Bronchial epithelial cell (primary cell): ENCODE results near the gene LOXL3. TPM values are rescaled to one million over a fixed set of nuclear protein-coding genes. Genes with fewer than 3 reads are reported as not detected.

Experiments
- DNase-seq: peaks from one replicate; pipeline ENCODE4 v3.0.0-alpha.2; 2010; ENCODE audit warnings: low read depth
- FAIRE-seq: peaks from 2 replicates; lab custom pipeline; 2011; peaks lifted over from hg19 to GRCh38; lab: Jason Lieb, UNC
- H3K27me3 ChIP-seq: 2 replicates; pipeline ENCODE4 v1.5.1; 2011; ENCODE audit warnings: low read length; ENCODE audit not compliant: control insufficient read depth, insufficient read depth
- H3K36me3 ChIP-seq: 2 replicates; pipeline ENCODE4 v1.5.1; 2011; ENCODE audit warnings: low read length; ENCODE audit not compliant: control insufficient read depth, insufficient read depth
- H3K4me3 ChIP-seq: 2 replicates; pipeline ENCODE4 v1.5.1; 2011; ENCODE audit warnings: mild to moderate bottlenecking, low read depth, low read length, control low read depth
- total RNA-seq: library from RNA; depleted of rRNA; stranded (reverse); fragments of >200 nt; gene quantifications from 2 replicates; pipeline ENCODE4 v1.2.1, GENCODE V29; 2014
- TF ChIP-seq, protein P1 (sequence below): IDR thresholded peaks from 2 replicates; pipeline ENCODE4 v1.5.1; 2011; ENCODE audit warnings: mild to moderate bottlenecking, moderate library complexity, low read length, control low read depth, inconsistent platforms; ENCODE audit not compliant: insufficient read depth, severe bottlenecking

LOXL3 gene
- total RNA-seq, 1 donor from 2014 or later: 0.53 TPM

DNA sequence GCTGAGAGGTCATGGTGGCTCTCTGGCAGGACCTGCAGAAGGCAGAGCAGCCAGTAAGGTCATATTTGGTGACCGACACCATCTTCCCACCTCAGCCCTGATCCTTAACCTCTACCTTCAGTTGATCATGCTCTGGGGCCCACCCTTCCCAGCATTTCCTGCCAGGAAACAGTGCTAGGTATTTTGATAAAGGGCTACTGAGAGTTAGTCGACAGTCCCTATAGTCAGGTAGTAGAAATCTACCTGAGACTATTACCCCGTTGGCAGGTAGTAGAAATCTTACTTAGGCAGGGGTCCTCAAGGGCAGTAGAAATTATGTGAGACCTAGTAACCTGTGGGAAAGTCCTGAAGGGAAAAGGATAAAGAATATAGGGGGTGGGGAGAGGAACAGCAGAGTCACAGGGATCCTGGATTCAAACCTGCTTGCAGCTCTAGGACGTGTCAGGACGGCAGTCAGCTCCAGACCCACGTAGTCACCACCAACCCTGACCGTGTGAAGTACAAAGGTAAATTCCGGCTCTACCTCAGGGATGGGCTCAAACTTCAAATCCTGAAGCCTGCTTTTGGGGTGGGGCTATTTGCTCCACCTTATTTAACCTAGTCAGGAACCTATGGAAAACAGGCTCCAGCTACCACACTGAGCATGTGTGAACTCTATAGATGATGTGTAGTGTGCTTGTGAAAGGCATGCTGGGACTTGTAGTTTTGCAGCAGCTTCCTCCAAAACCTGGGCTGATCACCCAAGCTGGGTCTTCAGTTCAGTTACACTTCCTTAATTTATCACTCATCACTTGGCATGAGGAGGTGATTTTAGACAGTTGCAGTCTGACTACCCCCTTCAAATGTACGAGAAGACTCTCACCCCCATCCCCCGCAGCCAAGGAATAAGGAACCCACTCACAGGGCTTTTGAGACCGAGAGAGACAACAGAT is 27.8 kb downstream of the LOXL3 start, which contains the start of gene DQX1:
TSS of gene DQX1 (minus strand) at position 515 of the 932 bp plus-strand sequence. CDS start at position 13, 502 bp downstream.
- Histone ChIP-seq H3K4me3 (peak within 1 kb of the TSS; percentile 28), H3K36me3 (peaks cover 9% of the 10 kb centered on the region), H3K27me3 (no peaks in the 10 kb centered on the region)
- FAIRE-seq (no peak), DNase-seq (peak; percentile 100)
- TF ChIP-seq, protein P1, sequence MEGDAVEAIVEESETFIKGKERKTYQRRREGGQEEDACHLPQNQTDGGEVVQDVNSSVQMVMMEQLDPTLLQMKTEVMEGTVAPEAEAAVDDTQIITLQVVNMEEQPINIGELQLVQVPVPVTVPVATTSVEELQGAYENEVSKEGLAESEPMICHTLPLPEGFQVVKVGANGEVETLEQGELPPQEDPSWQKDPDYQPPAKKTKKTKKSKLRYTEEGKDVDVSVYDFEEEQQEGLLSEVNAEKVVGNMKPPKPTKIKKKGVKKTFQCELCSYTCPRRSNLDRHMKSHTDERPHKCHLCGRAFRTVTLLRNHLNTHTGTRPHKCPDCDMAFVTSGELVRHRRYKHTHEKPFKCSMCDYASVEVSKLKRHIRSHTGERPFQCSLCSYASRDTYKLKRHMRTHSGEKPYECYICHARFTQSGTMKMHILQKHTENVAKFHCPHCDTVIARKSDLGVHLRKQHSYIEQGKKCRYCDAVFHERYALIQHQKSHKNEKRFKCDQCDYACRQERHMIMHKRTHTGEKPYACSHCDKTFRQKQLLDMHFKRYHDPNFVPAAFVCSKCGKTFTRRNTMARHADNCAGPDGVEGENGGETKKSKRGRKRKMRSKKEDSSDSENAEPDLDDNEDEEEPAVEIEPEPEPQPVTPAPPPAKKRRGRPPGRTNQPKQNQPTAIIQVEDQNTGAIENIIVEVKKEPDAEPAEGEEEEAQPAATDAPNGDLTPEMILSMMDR: no peak

GRCh38 chr2:74524955-74525716 is 28.6 kb downstream of the LOXL3 start:
- TF ChIP-seq, protein P1: no peak
- H3K36me3 ChIP-seq: peaks cover 9% of the 10 kb centered on the region
- H3K27me3 ChIP-seq: no peaks in the 10 kb centered on the region
- peak overlapping the region; percentile 28 for H3K4me3 ChIP-seq
- DNase-seq (no peak), FAIRE-seq (no peak)

DNA sequence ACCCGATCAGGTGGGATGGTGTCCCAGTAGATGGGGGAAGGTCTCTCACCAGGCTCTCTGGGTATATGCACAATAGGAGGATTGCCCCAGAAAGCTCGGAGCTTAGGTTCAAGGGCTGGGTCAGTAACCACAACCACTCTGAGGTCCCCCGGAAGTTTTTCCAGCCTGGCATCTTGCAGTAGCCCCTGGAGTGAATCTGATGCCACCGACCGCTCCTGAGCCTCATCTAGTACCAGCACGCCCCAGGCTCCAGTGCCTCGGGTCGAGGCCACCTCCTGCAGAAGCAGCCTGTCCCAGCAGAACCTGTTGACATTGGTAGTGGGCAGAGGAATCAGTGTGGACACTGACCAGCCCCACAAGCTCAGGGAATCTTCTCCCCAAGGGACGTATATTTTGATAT is 29.7 kb downstream of the LOXL3 start:
- H3K4me3 ChIP-seq: no peak overlapping the region
- TF ChIP-seq, protein P1: no peak
- H3K36me3 ChIP-seq: peaks cover 9% of the 10 kb centered on the region
- DNase-seq (no peak), FAIRE-seq (no peak)
- no peaks in the 10 kb centered on the region for H3K27me3 ChIP-seq

GRCh38 chr2:74522516-74522915 is 31.2 kb downstream of the LOXL3 start:
- Histone ChIP-seq H3K36me3 (peaks cover 6% of the 10 kb centered on the region), H3K27me3 (no peaks in the 10 kb centered on the region), H3K4me3 (no peak overlapping the region)
- no peak for FAIRE-seq
- TF ChIP-seq, protein P1: no peak
- no peak for DNase-seq

GRCh38 chr2:74516650-74517049 is 37.1 kb downstream of the LOXL3 start:
- DNase-seq (no peak), FAIRE-seq (no peak)
- H3K4me3 ChIP-seq: no peak overlapping the region
- TF ChIP-seq, protein P1: no peak
- H3K27me3 ChIP-seq: peaks cover 36% of the 10 kb centered on the region
- H3K36me3 ChIP-seq: no peaks in the 10 kb centered on the region
